Thymus (tissue), 11 donors: ENCODE data around the gene DCTN2. TPM values are rescaled to one million over a fixed set of nuclear protein-coding genes. Genes with fewer than 3 reads are reported as not detected.

Experiments used
- DNase-seq, 9 donors: peaks; one replicate each; pipeline ENCODE4 v3.0.0-alpha.2; 2013; ENCODE audit warnings: low spot score in 9 of 9, low read depth in 6 of 9, missing footprints in 1 of 9
- H3K27ac ChIP-seq, 2 donors: one replicate each; pipeline ENCODE4 v1.5.1; 2013; ENCODE audit warnings: control low read depth in 1 of 2, low read depth in 1 of 2, low read length in 1 of 2, mild to moderate bottlenecking in 1 of 2, moderate library complexity in 1 of 2
- H3K27me3 ChIP-seq, 2 donors: one replicate each; pipeline ENCODE4 v1.5.1; 2013; ENCODE audit warnings: low read length in 1 of 2; ENCODE audit not compliant: control insufficient read depth in 2 of 2, insufficient read depth in 1 of 2
- H3K36me3 ChIP-seq, 2 donors: one replicate each; pipeline ENCODE4 v1.5.1; 2013; ENCODE audit warnings: low read length in 1 of 2, mild to moderate bottlenecking in 1 of 2, moderate library complexity in 1 of 2; ENCODE audit not compliant: control insufficient read depth in 2 of 2, insufficient read depth in 2 of 2
- H3K4me1 ChIP-seq, 2 donors: one replicate each; pipeline ENCODE4 v1.5.1; 2013; ENCODE audit warnings: low read length in 2 of 2; ENCODE audit not compliant: control insufficient read depth in 2 of 2, insufficient read depth in 2 of 2
- H3K4me3 ChIP-seq, 2 donors: one replicate each; pipeline ENCODE4 v1.5.1; 2013; ENCODE audit warnings: low read length in 2 of 2, control low read depth in 1 of 2, mild to moderate bottlenecking in 1 of 2
- H3K9me3 ChIP-seq, 2 donors: one replicate each; pipeline ENCODE4 v1.5.1; 2013; ENCODE audit warnings: low read length in 1 of 2, mild to moderate bottlenecking in 1 of 2; ENCODE audit not compliant: control insufficient read depth in 2 of 2, insufficient read depth in 1 of 2
- WGBS: extraction: QIAGEN DNeasy Blood & Tissue Kit; methylation state at CpG from one replicate; pipeline ENCODE4 v1.1.7; 2013; 5-methylcytosine and 5-hydroxymethylcytosine counted together
- polyA plus RNA-seq: library from polyadenylated mRNA; stranded (reverse); fragments of 200-250 nt; gene quantifications from one replicate; pipeline ENCODE4 v1.2.3, GENCODE V29; 2013
- total RNA-seq: library from RNA; stranded (reverse); fragments of 120-200 nt; gene quantifications from one replicate; pipeline ENCODE4 v1.2.4, GENCODE V29; 2013
- donor health status: healthy.

DCTN2 gene
- total and polyA plus RNA-seq, 2 donors, result 56.4 to 79.7 TPM

GRCh38 chr12:57487597-57488401 is 59.2 kb downstream of the DCTN2 start, which contains the start of gene MARS1:
Gene MARS1, plus strand, starts transcription at chr12:57488068. Its CDS starts 23 bp downstream, at chr12:57488091.
- peak within 1 kb of the TSS; percentile 26 to 79 for H3K27ac ChIP-seq
- 17% methylated on average over 47 of the region's 47 CpGs for WGBS

GRCh38 chr12:57487055-57487596 is 59.9 kb downstream of the DCTN2 start:
- WGBS, result 96% methylated on average over 27 of the region's 27 CpGs
- no peaks in the 10 kb centered on the region for H3K9me3 ChIP-seq
- no peak for DNase-seq
- no peaks in the 10 kb centered on the region for H3K27me3 ChIP-seq
- H3K27ac ChIP-seq, result no peak overlapping the region
- H3K36me3 ChIP-seq, result peaks cover 27 to 29% of the 10 kb centered on the region in 2 donors
- peaks cover 8 to 17% of the 10 kb centered on the region in 2 donors for H3K4me1 ChIP-seq
- H3K4me3 ChIP-seq, result no peak overlapping the region

More at GRCh38 chr12:57487597-57488401, 59.2 kb downstream of the DCTN2 start, which contains the start of gene MARS1:
- Histone ChIP-seq H3K36me3 (peaks cover 32 to 34% of the 10 kb centered on the region in 2 donors), H3K4me3 (peak within 1 kb of the TSS; percentile 64 to 96), H3K27me3 (no peaks in the 10 kb centered on the region), H3K9me3 (no peaks in the 10 kb centered on the region), H3K4me1 (peaks cover 8 to 17% of the 10 kb centered on the region in 2 donors)
- peak in 8 of 9 donors; percentile 89 to 98 (median 94) for DNase-seq

DNA sequence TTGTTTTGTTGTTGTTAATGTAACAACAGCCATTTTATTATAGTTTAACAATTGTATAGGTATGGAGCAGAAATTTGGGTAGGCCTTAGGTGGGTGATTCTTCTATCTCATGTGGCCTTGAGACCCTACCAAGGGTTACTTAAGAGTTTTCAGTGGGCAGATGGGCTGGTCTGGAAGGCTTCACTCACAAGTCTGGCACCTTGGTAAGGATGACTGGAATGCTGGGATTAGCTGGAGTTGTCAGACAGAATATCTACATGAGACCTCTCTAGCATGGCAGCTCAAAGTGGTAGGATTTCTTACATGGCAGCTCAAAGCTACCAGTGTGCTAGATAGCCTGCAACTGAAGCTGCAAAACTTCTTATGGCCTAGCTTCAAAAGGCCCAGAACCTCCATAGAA is 61.3 kb downstream of the DCTN2 start:
- no peaks in the 10 kb centered on the region for H3K27me3 ChIP-seq
- peaks cover 8 to 28% of the 10 kb centered on the region in 2 donors for H3K4me1 ChIP-seq
- no peak overlapping the region for H3K4me3 ChIP-seq
- no peaks in the 10 kb centered on the region for H3K9me3 ChIP-seq
- peaks cover 15 to 17% of the 10 kb centered on the region in 2 donors for H3K36me3 ChIP-seq
- H3K27ac ChIP-seq, result no peak overlapping the region
- DNase-seq, result no peak

DNA sequence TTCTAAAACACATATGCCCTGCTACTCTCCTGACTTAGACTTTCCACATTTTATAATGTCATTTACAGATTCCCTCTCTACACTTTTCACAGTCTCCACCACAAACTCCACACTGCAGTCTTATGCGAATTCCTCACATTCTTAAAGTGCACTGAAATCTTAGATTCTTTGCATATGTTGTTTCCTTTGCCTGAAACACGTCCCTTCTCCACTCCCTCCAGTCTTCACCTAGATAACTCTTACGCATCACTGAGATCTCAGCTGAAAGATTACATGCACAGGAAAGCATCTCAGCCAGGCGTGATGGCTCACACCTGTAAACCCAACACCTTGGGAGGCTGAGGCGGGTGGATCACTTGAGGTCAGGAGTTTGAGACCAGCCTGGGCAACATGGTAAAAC is 63.5 kb downstream of the DCTN2 start:
- Histone ChIP-seq H3K4me3 (no peak overlapping the region), H3K4me1 (peaks cover 18 to 40% of the 10 kb centered on the region in 2 donors), H3K27ac (no peak overlapping the region), H3K36me3 (no peaks in the 10 kb centered on the region), H3K9me3 (no peaks in the 10 kb centered on the region), H3K27me3 (no peaks in the 10 kb centered on the region)
- no peak for DNase-seq
- 92% methylated on average over 5 of the region's 5 CpGs for WGBS

GRCh38 chr12:57481671-57482070 is 65.3 kb downstream of the DCTN2 start:
- H3K36me3 ChIP-seq, result no peaks in the 10 kb centered on the region
- 91% methylated on average over 1 of the region's 1 CpG for WGBS
- DNase-seq, result no peak
- H3K27ac ChIP-seq, result peak overlapping the region; percentile 1 to 15
- H3K27me3 ChIP-seq, result peaks cover 0 to 2% of the 10 kb centered on the region in 2 donors
- H3K4me3 ChIP-seq, result no peak overlapping the region
- H3K9me3 ChIP-seq, result no peaks in the 10 kb centered on the region
- peaks cover 21 to 48% of the 10 kb centered on the region in 2 donors for H3K4me1 ChIP-seq

Other genes starting within 250 kb of the DCTN2 start
- gene R3HDM2, start 116.1 kb downstream of the DCTN2 start, total RNA-seq, result 12.6 TPM
- gene R3HDM2, start 116.1 kb downstream of the DCTN2 start, polyA plus RNA-seq, result 22.4 TPM
- not detected for gene INHBC, start 112.4 kb downstream of the DCTN2 start, total RNA-seq
- 0.05 TPM for gene INHBC, start 112.4 kb downstream of the DCTN2 start, polyA plus RNA-seq
- 0.09 TPM for gene INHBE, start 91.9 kb downstream of the DCTN2 start, total RNA-seq
- gene INHBE, start 91.9 kb downstream of the DCTN2 start, polyA plus RNA-seq, result 0.14 TPM
- 0.85 TPM for gene GLI1, start 87.4 kb downstream of the DCTN2 start, total RNA-seq
- gene GLI1, start 87.4 kb downstream of the DCTN2 start, polyA plus RNA-seq, result 0.71 TPM
- 71.1 TPM for gene ARHGAP9, start 67.3 kb downstream of the DCTN2 start, total RNA-seq
- 165 TPM for gene ARHGAP9, start 67.3 kb downstream of the DCTN2 start, polyA plus RNA-seq
- 93.8 TPM for gene MARS1, start 59.1 kb downstream of the DCTN2 start, total RNA-seq
- 117 TPM for gene MARS1, start 59.1 kb downstream of the DCTN2 start, polyA plus RNA-seq
- 25.0 TPM for gene DDIT3, start 26.7 kb downstream of the DCTN2 start, total RNA-seq
- gene DDIT3, start 26.7 kb downstream of the DCTN2 start, polyA plus RNA-seq, result 43.4 TPM
- 5.6 TPM for gene MBD6, start 24.4 kb downstream of the DCTN2 start, total RNA-seq
- gene MBD6, start 24.4 kb downstream of the DCTN2 start, polyA plus RNA-seq, result 60.5 TPM
- gene KIF5A, start 2.9 kb upstream of the DCTN2 start, total RNA-seq, result 0.05 TPM
- gene KIF5A, start 2.9 kb upstream of the DCTN2 start, polyA plus RNA-seq, result 0.27 TPM
- 8.5 TPM for gene PIP4K2C, start 44.0 kb upstream of the DCTN2 start, total RNA-seq
- gene PIP4K2C, start 44.0 kb upstream of the DCTN2 start, polyA plus RNA-seq, result 14.4 TPM
- gene DTX3, start 57.6 kb upstream of the DCTN2 start, total RNA-seq, result 16.6 TPM
- 36.8 TPM for gene DTX3, start 57.6 kb upstream of the DCTN2 start, polyA plus RNA-seq
- gene ARHGEF25, start 64.2 kb upstream of the DCTN2 start, total RNA-seq, result 2.0 TPM
- gene ARHGEF25, start 64.2 kb upstream of the DCTN2 start, polyA plus RNA-seq, result 8.5 TPM
- gene B4GALNT1, start 86.0 kb upstream of the DCTN2 start, total RNA-seq, result 0.57 TPM
- 1.3 TPM for gene B4GALNT1, start 86.0 kb upstream of the DCTN2 start, polyA plus RNA-seq
- gene OS9, start 146.9 kb upstream of the DCTN2 start, total RNA-seq, result 111 TPM
- 166 TPM for gene OS9, start 146.9 kb upstream of the DCTN2 start, polyA plus RNA-seq
- 14.4 TPM for gene AGAP2, start 191.6 kb upstream of the DCTN2 start, total RNA-seq
- 15.5 TPM for gene AGAP2, start 191.6 kb upstream of the DCTN2 start, polyA plus RNA-seq
- gene TSPAN31, start 197.8 kb upstream of the DCTN2 start, total RNA-seq, result 25.3 TPM
- gene TSPAN31, start 197.8 kb upstream of the DCTN2 start, polyA plus RNA-seq, result 31.4 TPM
- 96.8 TPM for gene CDK4, start 205.1 kb upstream of the DCTN2 start, total RNA-seq
- 38.5 TPM for gene CDK4, start 205.1 kb upstream of the DCTN2 start, polyA plus RNA-seq
- gene MARCHF9, start 207.9 kb upstream of the DCTN2 start, total RNA-seq, result 10.7 TPM
- 54.9 TPM for gene MARCHF9, start 207.9 kb upstream of the DCTN2 start, polyA plus RNA-seq
- gene CYP27B1, start 219.9 kb upstream of the DCTN2 start, total RNA-seq, result 0.42 TPM
- gene CYP27B1, start 219.9 kb upstream of the DCTN2 start, polyA plus RNA-seq, result 0.82 TPM
- 10.6 TPM for gene METTL1, start 224.9 kb upstream of the DCTN2 start, total RNA-seq
- gene METTL1, start 224.9 kb upstream of the DCTN2 start, polyA plus RNA-seq, result 12.9 TPM
- gene EEF1AKMT3, start 225.4 kb upstream of the DCTN2 start, total RNA-seq, result 1.3 TPM
- gene EEF1AKMT3, start 225.4 kb upstream of the DCTN2 start, polyA plus RNA-seq, result 2.4 TPM
- 29.2 TPM for gene TSFM, start 235.6 kb upstream of the DCTN2 start, total RNA-seq
- 28.6 TPM for gene TSFM, start 235.6 kb upstream of the DCTN2 start, polyA plus RNA-seq